Large intestine (tissue), 12 donors: ENCODE measurements around the gene DENND11. TPM values are rescaled to one million over a fixed set of nuclear protein-coding genes. Genes with fewer than 3 reads are reported as not detected.

ENCODE experiments used
- DNase-seq, 2 donors: peaks; one replicate each; pipeline versions ENCODE4 v3.0.0 to v3.0.0-alpha.2; 2013
- H3K27ac ChIP-seq: one replicate; pipeline ENCODE4 v1.5.1; 2013; ENCODE audit warnings: low read length
- H3K27me3 ChIP-seq: 2 replicates; pipeline ENCODE4 v1.6.1; 2013; ENCODE audit warnings: low read length; ENCODE audit not compliant: control insufficient read depth, insufficient read depth
- H3K36me3 ChIP-seq: 2 replicates; pipeline ENCODE4 v1.6.1; 2013; ENCODE audit warnings: low read length; ENCODE audit not compliant: control insufficient read depth, insufficient read depth
- H3K4me1 ChIP-seq: one replicate; pipeline ENCODE4 v1.6.1; 2013; ENCODE audit warnings: low read length; ENCODE audit not compliant: control insufficient read depth, insufficient read depth
- H3K4me3 ChIP-seq: one replicate; pipeline ENCODE4 v1.5.1; 2013; ENCODE audit warnings: low read length
- H3K9me3 ChIP-seq: one replicate; pipeline ENCODE4 v1.6.1; 2013; ENCODE audit warnings: mild to moderate bottlenecking, low read depth, low read length, moderate library complexity; ENCODE audit not compliant: control insufficient read depth
- WGBS: methylation state at CpG from one replicate; pipeline ENCODE4 v1.1.5; 2013; ENCODE audit warnings: low lambda C conversion rate; ENCODE audit not compliant: insufficient coverage; 5-methylcytosine and 5-hydroxymethylcytosine counted together
- long read RNA-seq, 11 donors: transcript quantifications; one replicate each; lab custom pipeline, GENCODE V29; 2026
- polyA plus RNA-seq: library from polyadenylated mRNA; unstranded; fragments of 120-200 nt; gene quantifications from one replicate; pipeline ENCODE4 v1.2.1, GENCODE V29; 2013

Gene DENND11, protein sequence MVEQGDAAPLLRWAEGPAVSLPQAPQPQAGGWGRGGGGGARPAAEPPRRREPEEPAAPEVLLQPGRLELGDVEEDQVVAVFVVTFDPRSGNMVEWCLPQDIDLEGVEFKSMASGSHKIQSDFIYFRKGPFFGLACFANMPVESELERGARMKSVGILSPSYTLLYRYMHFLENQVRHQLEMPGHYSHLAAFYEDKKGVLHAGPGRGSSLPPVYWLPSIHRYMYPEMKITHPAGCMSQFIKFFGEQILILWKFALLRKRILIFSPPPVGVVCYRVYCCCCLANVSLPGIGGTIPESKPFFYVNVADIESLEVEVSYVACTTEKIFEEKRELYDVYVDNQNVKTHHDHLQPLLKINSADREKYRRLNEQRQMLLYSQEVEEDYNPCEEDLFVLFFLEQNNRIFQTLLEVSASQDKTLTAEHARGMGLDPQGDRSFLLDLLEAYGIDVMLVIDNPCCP
- polyA plus RNA-seq: 53.4 TPM
- long read RNA-seq, donor 1, full-length matches to known transcripts: 4 of 4 reads
- long read RNA-seq, donor 1, partial matches to known transcripts: 0 of 4 reads
- long read RNA-seq, donor 1, other reads (novel, unspliced or antisense): 0 of 4 reads
- long read RNA-seq, donor 2, full-length matches to known transcripts: 2 of 16 reads
- long read RNA-seq, donor 2, partial matches to known transcripts: 14 of 16 reads
- long read RNA-seq, donor 2, other reads (novel, unspliced or antisense): 0 of 16 reads
- long read RNA-seq, donor 3, full-length matches to known transcripts: 7 of 19 reads
- long read RNA-seq, donor 3, partial matches to known transcripts: 12 of 19 reads
- long read RNA-seq, donor 3, other reads (novel, unspliced or antisense): 0 of 19 reads
- long read RNA-seq, donor 4, full-length matches to known transcripts: 1 of 1 reads
- long read RNA-seq, donor 4, partial matches to known transcripts: 0 of 1 reads
- long read RNA-seq, donor 4, other reads (novel, unspliced or antisense): 0 of 1 reads
- long read RNA-seq, donor 5, full-length matches to known transcripts: 3 of 3 reads
- long read RNA-seq, donor 5, partial matches to known transcripts: 0 of 3 reads
- long read RNA-seq, donor 5, other reads (novel, unspliced or antisense): 0 of 3 reads
- long read RNA-seq, donor 6, full-length matches to known transcripts: 6 of 19 reads
- long read RNA-seq, donor 6, partial matches to known transcripts: 13 of 19 reads
- long read RNA-seq, donor 6, other reads (novel, unspliced or antisense): 0 of 19 reads
- long read RNA-seq, donor 7, full-length matches to known transcripts: 4 of 4 reads
- long read RNA-seq, donor 7, partial matches to known transcripts: 0 of 4 reads
- long read RNA-seq, donor 7, other reads (novel, unspliced or antisense): 0 of 4 reads
- long read RNA-seq, donor 8, full-length matches to known transcripts: 2 of 15 reads
- long read RNA-seq, donor 8, partial matches to known transcripts: 13 of 15 reads
- long read RNA-seq, donor 8, other reads (novel, unspliced or antisense): 0 of 15 reads
- long read RNA-seq, donor 9, full-length matches to known transcripts: 6 of 12 reads
- long read RNA-seq, donor 9, partial matches to known transcripts: 6 of 12 reads
- long read RNA-seq, donor 9, other reads (novel, unspliced or antisense): 0 of 12 reads
- long read RNA-seq, donor 10, full-length matches to known transcripts: 9 of 15 reads
- long read RNA-seq, donor 10, partial matches to known transcripts: 6 of 15 reads
- long read RNA-seq, donor 10, other reads (novel, unspliced or antisense): 0 of 15 reads
- long read RNA-seq, donor 11, full-length matches to known transcripts: 3 of 3 reads
- long read RNA-seq, donor 11, partial matches to known transcripts: 0 of 3 reads
- long read RNA-seq, donor 11, other reads (novel, unspliced or antisense): 0 of 3 reads

DNA sequence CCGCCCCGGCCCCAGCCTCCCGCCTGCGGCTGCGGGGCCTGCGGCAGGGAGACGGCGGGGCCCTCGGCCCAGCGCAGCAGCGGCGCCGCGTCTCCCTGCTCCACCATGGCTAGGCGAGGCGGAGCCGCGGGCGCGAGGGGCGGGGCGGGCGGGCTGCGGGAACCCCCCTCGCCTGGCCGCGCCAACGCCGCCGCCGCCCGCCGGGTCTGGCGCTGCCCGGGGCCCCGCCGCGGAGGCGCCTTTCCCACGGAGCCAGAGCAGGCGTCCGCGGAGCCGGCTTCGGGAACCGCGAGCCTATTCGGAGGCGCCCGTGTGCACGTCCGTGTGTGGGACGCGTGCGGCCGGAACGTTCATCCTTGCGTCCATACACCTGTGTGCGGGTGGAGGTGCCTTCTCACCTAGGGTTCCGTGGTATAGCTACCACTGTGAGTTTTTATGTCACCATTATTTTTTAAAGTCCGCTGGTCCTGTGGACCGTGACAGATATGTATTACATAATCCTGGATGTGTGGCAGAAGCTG is at the start of gene DENND11:
TSS of gene DENND11 (minus strand) at position 120 of the 521 bp plus-strand sequence. CDS start at position 107, 13 bp downstream.
- no peaks in the 10 kb centered on the region for H3K36me3 ChIP-seq
- H3K4me3 ChIP-seq: peak within 1 kb of the TSS; percentile 48
- H3K4me1 ChIP-seq: peaks cover 33% of the 10 kb centered on the region
- WGBS: no CpG with 5 or more reads among the region's 62 CpGs
- DNase-seq: peak in 1 of 2 donors; percentile 76
- no peaks in the 10 kb centered on the region for H3K27me3 ChIP-seq
- peak within 1 kb of the TSS; percentile 59 for H3K27ac ChIP-seq
- no peaks in the 10 kb centered on the region for H3K9me3 ChIP-seq

DNA sequence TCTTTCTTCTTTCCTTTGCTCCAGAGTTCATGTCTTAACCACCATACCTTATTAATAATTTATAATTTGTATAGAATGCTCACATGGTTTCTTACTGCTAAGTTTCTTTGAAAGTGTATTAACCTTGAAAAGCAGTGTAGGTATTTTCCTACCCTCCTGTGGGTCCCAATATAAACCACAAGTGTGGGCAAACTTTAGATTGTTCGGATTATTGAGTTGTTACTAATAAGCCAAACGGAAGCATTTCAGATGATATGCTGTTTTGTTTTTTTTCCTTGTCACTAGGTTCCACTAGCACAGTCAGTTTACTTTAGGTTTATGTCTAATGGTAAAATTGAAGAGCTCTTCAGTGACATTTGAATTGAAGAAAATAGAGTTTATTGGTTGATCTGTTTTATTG is 46.4 kb upstream of the DENND11 start:
- 100% methylated on average over 2 of the region's 2 CpGs for WGBS
- no peaks in the 10 kb centered on the region for H3K4me1 ChIP-seq
- no peak overlapping the region for H3K27ac ChIP-seq
- peaks cover 78% of the 10 kb centered on the region for H3K36me3 ChIP-seq
- H3K9me3 ChIP-seq: peaks cover 14% of the 10 kb centered on the region
- H3K4me3 ChIP-seq: no peak overlapping the region
- H3K27me3 ChIP-seq: no peaks in the 10 kb centered on the region
- DNase-seq: no peak

DNA sequence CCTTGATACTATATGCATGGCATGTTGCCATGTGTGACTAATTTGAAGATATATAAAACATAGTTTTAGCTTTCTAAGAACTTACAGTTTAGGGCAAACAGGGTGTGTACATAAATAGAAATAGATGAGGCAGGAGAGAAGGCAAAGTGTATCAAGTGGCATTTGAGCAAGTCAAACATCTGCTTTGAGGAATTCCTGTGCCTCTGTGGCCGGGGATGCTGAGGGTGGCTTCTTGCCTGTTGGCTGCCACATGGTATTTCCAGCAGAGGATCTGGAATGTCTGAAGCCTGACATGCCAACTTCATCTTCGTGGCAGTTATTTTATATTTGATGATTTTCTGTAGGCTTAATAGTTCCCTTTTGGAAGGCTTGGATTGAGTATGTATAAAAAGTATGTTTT is 42.2 kb upstream of the DENND11 start:
- DNase-seq: no peak
- WGBS: no CpG with 5 or more reads among the region's 2 CpGs
- H3K4me1 ChIP-seq: no peaks in the 10 kb centered on the region
- H3K27me3 ChIP-seq: no peaks in the 10 kb centered on the region
- no peak overlapping the region for H3K4me3 ChIP-seq
- peaks cover 59% of the 10 kb centered on the region for H3K36me3 ChIP-seq
- no peak overlapping the region for H3K27ac ChIP-seq
- no peaks in the 10 kb centered on the region for H3K9me3 ChIP-seq

DNA sequence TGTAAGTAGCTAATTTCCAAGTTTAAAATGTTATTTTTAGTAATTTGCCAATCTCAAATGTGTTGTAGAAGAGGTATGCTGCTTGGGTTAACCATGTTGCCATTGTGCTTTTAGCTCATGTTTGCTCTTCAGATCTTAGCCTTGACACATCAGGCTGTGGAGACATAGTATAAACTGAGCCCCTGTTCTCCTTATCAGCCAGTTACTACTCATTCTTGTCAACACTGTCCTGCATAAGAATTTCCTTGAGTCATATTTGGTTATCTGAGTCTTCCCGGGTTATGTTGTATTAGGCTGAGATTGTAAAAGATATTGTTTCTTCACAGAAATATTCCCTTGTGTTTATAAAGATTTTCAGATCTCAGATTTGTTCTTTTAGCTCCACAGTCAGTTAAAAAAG is 40.3 kb upstream of the DENND11 start:
- peaks cover 44% of the 10 kb centered on the region for H3K36me3 ChIP-seq
- no CpG with 5 or more reads among the region's 1 CpG for WGBS
- H3K27ac ChIP-seq: no peak overlapping the region
- peaks cover under 1% of the 10 kb centered on the region for H3K4me1 ChIP-seq
- DNase-seq: no peak
- no peaks in the 10 kb centered on the region for H3K9me3 ChIP-seq
- no peaks in the 10 kb centered on the region for H3K27me3 ChIP-seq
- no peak overlapping the region for H3K4me3 ChIP-seq

DNA sequence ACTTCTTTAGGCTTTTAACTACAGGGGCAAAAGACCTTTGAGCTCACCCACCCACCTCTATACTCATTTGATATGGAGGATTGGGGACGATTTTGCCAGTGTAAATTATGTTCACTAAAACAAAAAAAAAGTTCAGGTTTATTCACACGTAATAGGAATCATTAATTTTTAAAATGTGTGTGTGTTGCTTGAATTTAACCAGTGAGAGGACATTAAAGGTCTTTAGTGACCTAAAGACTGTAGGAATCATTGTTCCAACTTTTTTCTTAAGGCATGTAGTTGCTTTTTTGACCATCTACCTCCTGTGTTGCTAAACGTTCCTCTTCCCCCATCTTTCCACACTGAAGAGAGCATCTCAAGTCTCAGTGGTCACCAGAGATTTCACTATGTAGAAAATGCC is 37.3 kb upstream of the DENND11 start:
- 67% methylated on average over 1 of the region's 3 CpGs for WGBS
- Histone ChIP-seq H3K27ac (no peak overlapping the region), H3K36me3 (peaks cover 31% of the 10 kb centered on the region), H3K4me3 (peak overlapping the region; percentile 73), H3K9me3 (no peaks in the 10 kb centered on the region), H3K27me3 (no peaks in the 10 kb centered on the region), H3K4me1 (peaks cover 3% of the 10 kb centered on the region)
- no peak for DNase-seq

DNA sequence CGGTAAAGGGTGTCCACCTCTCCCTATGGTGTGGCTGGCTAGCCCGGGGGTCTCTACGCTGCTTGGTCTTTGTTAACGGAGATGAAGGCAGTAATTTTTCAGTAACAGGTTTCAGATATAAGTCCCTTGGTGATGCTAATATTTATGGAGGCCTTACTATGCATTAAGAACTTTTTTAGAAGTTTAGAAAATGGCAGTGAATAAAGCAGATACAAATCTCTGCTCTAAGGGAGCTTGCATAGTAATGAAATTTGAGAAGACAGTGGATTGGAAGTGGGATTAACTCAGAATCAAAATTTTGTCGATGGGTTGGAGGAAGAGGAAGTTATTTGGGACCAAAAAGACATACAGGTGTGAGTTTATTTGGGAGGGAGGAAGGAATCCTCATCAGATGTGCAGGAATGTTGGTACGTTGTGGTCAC is 36.6 kb upstream of the DENND11 start:
- Histone ChIP-seq H3K4me3 (peak overlapping the region; percentile 73), H3K36me3 (peaks cover 25% of the 10 kb centered on the region), H3K9me3 (no peaks in the 10 kb centered on the region), H3K27me3 (no peaks in the 10 kb centered on the region), H3K27ac (peak overlapping the region; percentile 88), H3K4me1 (peaks cover 3% of the 10 kb centered on the region)
- WGBS: 0% methylated on average over 1 of the region's 6 CpGs
- DNase-seq: no peak

DNA sequence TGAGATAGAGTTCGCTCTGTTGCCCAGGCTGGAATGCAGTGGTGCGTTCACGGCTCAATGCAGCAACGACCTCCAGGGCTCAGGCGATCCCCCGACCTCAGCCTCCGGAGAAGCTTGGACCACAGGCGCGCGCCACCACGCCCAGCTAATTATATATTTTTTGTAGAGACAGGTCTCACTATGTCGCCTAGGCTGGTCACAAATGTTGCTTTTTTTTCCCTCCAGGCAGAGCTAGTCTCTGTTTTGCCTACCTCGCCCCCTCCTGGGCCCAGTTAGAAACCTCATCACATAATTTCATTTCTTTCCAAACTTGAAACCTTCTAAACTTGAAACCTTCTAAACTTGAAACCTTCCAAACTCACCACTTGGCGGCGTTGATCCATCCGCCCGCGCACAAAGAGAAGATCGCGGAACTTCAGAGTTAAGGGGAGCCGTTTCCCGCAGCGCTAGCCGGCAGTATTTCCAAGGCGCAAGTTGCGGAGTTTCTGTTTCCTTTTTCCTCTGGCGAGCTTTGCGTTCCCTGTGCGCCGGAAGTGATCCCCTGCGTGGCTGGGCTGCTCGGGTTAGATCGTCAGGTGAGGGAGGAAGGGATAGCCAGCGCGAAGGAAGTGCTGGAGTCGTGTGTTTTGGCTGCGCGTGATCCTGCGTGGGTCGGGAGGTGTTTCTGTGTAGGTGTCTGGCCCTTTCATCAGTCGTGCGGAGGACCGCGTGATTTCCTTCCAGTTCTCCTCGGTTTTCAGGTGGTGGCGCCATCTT is 36.0 kb upstream of the DENND11 start, which contains the start of gene SSBP1:
TSS of gene SSBP1 (plus strand) at position 523 of the 756 bp plus-strand sequence. CDS start 809 bp downstream, outside the sequence.
- peak within 1 kb of the TSS; percentile 88 for H3K27ac ChIP-seq
- H3K36me3 ChIP-seq: peaks cover 19% of the 10 kb centered on the region
- H3K9me3 ChIP-seq: no peaks in the 10 kb centered on the region
- WGBS: no CpG with 5 or more reads among the region's 46 CpGs
- H3K27me3 ChIP-seq: no peaks in the 10 kb centered on the region
- peak; percentile 96 to 97 for DNase-seq
- H3K4me1 ChIP-seq: peaks cover 3% of the 10 kb centered on the region
- peak within 1 kb of the TSS; percentile 73 for H3K4me3 ChIP-seq

DNA sequence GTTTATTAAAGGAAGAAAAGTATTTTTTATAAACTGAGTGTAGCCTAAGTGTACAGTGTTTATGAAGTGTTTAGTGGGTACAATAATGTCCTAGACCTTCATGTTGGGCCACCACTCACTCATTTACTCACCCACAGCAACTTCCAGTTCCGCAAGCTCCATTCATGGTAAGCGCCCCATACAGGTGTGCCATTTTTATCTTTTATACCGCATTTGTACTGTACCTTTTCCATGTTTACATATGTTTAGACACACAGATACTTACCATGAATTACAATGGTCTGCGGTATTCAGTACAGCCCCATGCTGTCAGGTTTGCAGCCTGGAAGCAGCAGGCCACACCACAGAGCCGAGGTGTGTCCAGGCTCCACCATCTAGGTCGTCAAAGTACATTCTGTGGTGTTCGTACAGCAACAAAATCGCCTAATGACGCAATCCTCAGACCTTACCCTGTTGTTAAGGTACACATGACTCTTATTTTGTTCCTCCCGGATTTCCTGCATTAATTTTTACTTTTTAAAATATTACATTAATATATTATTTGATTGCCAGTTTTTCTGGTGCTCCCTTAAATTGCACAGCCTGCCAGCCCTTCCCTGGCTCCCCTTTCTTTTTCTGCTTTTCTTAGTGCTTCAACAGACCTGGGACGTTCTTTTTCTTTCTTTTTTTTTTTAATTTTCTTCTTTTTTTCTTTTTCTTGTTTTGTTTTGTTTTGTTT is 35.3 kb upstream of the DENND11 start:
- DNase-seq: peak; percentile 51 to 74
- no peaks in the 10 kb centered on the region for H3K27me3 ChIP-seq
- H3K9me3 ChIP-seq: no peaks in the 10 kb centered on the region
- H3K4me3 ChIP-seq: peak overlapping the region; percentile 73
- H3K36me3 ChIP-seq: peaks cover 17% of the 10 kb centered on the region
- peak overlapping the region; percentile 88 for H3K27ac ChIP-seq
- H3K4me1 ChIP-seq: peaks cover 3% of the 10 kb centered on the region
- 0% methylated on average over 2 of the region's 11 CpGs for WGBS
